Left lobe of liver (tissue), 2 donors: ENCODE data around the gene ASXL2. TPM values are rescaled to one million over a fixed set of nuclear protein-coding genes. Genes with fewer than 3 reads are reported as not detected.
"Not testable (repeated sequence)": the region's sequence is repeated elsewhere in the genome, so short reads cannot be mapped to it uniquely, and the experiment has no call there.

Experiments
- ATAC-seq: fragments of 200-7000 bp; cut with Tn5 transposase; one replicate; pipeline ENCODE4 v1.9.1; 2020; ENCODE audit warnings: mild to moderate bottlenecking, moderate library complexity
- DNase-seq: peaks from one replicate; pipeline ENCODE4 v3.0.0-alpha.2; 2020; ENCODE audit warnings: low spot score
- total RNA-seq: library from RNA; stranded (reverse); gene quantifications from one replicate; pipeline ENCODE4 v1.2.1, GENCODE V29; 2021
- donor health status: DM: no; HTN: no; CAD: no; lungs with moderate emphysema.
- donor health status: DM: no; HTN: yes; CAD: no.

The ASXL2 gene
- total RNA-seq, result 11.0 TPM

- peak; percentile 94 for ATAC-seq
Observed at GRCh38 chr2:25878361-25879132, at the start of gene ASXL2. TSS of gene ASXL2 (minus strand) at chr2:25878487. CDS start at chr2:25878222, 265 bp downstream.

GRCh38 chr2:25926984-25927756 is 48.9 kb upstream of the ASXL2 start:
- no peak for ATAC-seq
- DNase-seq, result no peak

More at GRCh38 chr2:25878361-25879132, at the start of gene ASXL2:
- DNase-seq, result peak; percentile 99

GRCh38 chr2:25922501-25922900 is 44.2 kb upstream of the ASXL2 start:
- ATAC-seq, result no peak
- no peak for DNase-seq

- DNase-seq, result no peak
- ATAC-seq, result no peak
Observed at GRCh38 chr2:25920786-25921415, 42.6 kb upstream of the ASXL2 start.

GRCh38 chr2:25920336-25920735 is 42.0 kb upstream of the ASXL2 start:
- ATAC-seq (no peak), DNase-seq (no peak)

GRCh38 chr2:25917832-25918231 is 39.5 kb upstream of the ASXL2 start:
- no peak for ATAC-seq
- DNase-seq, result no peak

GRCh38 chr2:25917411-25917810 is 39.1 kb upstream of the ASXL2 start:
- not testable (repeated sequence) for DNase-seq, ATAC-seq

GRCh38 chr2:25915944-25916772 is 37.9 kb upstream of the ASXL2 start:
- not testable (repeated sequence) for ATAC-seq, DNase-seq

GRCh38 chr2:25915411-25915810 is 37.1 kb upstream of the ASXL2 start:
- ATAC-seq, DNase-seq: not testable (repeated sequence)

- not testable (repeated sequence) for ATAC-seq, DNase-seq
Observed at GRCh38 chr2:25913696-25913973, 35.3 kb upstream of the ASXL2 start.

GRCh38 chr2:25912851-25913695 is 34.8 kb upstream of the ASXL2 start:
- DNase-seq (no peak), ATAC-seq (no peak)

- not testable (repeated sequence) for ATAC-seq, DNase-seq
Observed at GRCh38 chr2:25909574-25909973, 31.3 kb upstream of the ASXL2 start.

- no peak for DNase-seq
- no peak for ATAC-seq
Observed at GRCh38 chr2:25905126-25905525, 26.8 kb upstream of the ASXL2 start.

- ATAC-seq (no peak), DNase-seq (no peak)
Observed at GRCh38 chr2:25903216-25903776, 25.0 kb upstream of the ASXL2 start.

GRCh38 chr2:25899404-25899970 is 21.2 kb upstream of the ASXL2 start:
- DNase-seq (no peak), ATAC-seq (no peak)

- no peak for DNase-seq
- ATAC-seq, result no peak
Observed at GRCh38 chr2:25897506-25897905, 19.2 kb upstream of the ASXL2 start.

- not testable (repeated sequence) for DNase-seq, ATAC-seq
Observed at GRCh38 chr2:25896308-25896707, 18.0 kb upstream of the ASXL2 start.

GRCh38 chr2:25895610-25896009 is 17.3 kb upstream of the ASXL2 start:
- ATAC-seq (no peak), DNase-seq (no peak)

- no peak for DNase-seq
- ATAC-seq, result no peak
Observed at GRCh38 chr2:25895018-25895417, 16.7 kb upstream of the ASXL2 start.
